ENCODE measurements around the gene PAN2. TPM values are rescaled to one million over a fixed set of nuclear protein-coding genes. Genes with fewer than 3 reads are reported as not detected.

PAN2 gene
- polyA plus RNA-seq, 3 donors, result 8.8 to 120 (median 16.0) TPM

- Histone ChIP-seq H3K4me1 (ENCODE audit: control insufficient read depth in 1 of 2, insufficient read depth in 2 of 2, low read length in 2 of 2) (peaks cover 59 to 61% of the 10 kb centered on the region in 2 donors), H2AFZ (ENCODE audit: insufficient read depth, low read depth, low read length, poor library complexity, severe bottlenecking) (peak overlapping the region; percentile 82), H3K36me3 (replicated peaks in 1 of 2; ENCODE audit: control insufficient read depth in 1 of 2, insufficient read depth in 2 of 2, low read length in 2 of 2) (no peaks in the 10 kb centered on the region), H3K27ac (ENCODE audit: low read depth in 1 of 2, low read length in 2 of 2) (peak overlapping the region; percentile 94 to 99), H3K9ac (ENCODE audit: insufficient read depth, low read length, poor library complexity, severe bottlenecking) (peak overlapping the region; percentile 90), H3K9me3 (replicated peaks in 1 of 2; ENCODE audit: control insufficient read depth in 1 of 2, insufficient read depth in 1 of 2, low read length in 2 of 2) (no peaks in the 10 kb centered on the region), H4K20me1 (ENCODE audit: insufficient read depth, low read length) (no peaks in the 10 kb centered on the region), H3K27me3 (ENCODE audit: control insufficient read depth in 2 of 2, insufficient read depth in 2 of 2, low read length in 2 of 2) (no peaks in the 10 kb centered on the region), H3K4me3 (replicated peaks in 1 of 3; ENCODE audit: low read depth in 2 of 3, low read length in 3 of 3) (peak overlapping the region; percentile 50 to 79 (median 64)), H3K4me2 (replicated peaks; ENCODE audit: extremely low read depth, low read length, poor library complexity, severe bottlenecking) (peak overlapping the region; percentile 83), H3K79me2 (ENCODE audit: insufficient read depth, low read length) (peaks cover 17% of the 10 kb centered on the region)
- H3K27ac Mint-ChIP-seq, result peak overlapping the region; percentile 99 to 100 (median 100)
- H3K4me3 Mint-ChIP-seq, result peak overlapping the region; percentile 83 to 94
- peaks cover 0 to 3% (median 0%) of the 10 kb centered on the region in 7 donors for H3K9me3 Mint-ChIP-seq
- peak; percentile 38 for TF ChIP-seq CTCF (IDR thresholded peaks at IDR 0.05)
- peaks cover 0 to 3% (median 2%) of the 10 kb centered on the region in 3 donors for H3K27me3 Mint-ChIP-seq (ENCODE audit: low read depth in 3 of 3)
- DNase-seq, result no peak
- intact Hi-C loops (cut with micrococcal nuclease), result loop anchor here in 1 of 2 donors (10.0 kb wide), 1 partner anchor 130 kb away; the partner anchor contains the start of gene SPRYD4
- peaks cover 3 to 8% of the 10 kb centered on the region in 2 donors for H3K36me3 Mint-ChIP-seq
- peaks cover 59% of the 10 kb centered on the region for H3K4me1 Mint-ChIP-seq
- WGBS (ENCODE audit: insufficient coverage), result no CpG with 5 or more reads among the region's 6 CpGs
These were observed 642 bp upstream of the PAN2 start for GRCh38 chr12:56334490-56334793.

- H3K27ac ChIP-seq (ENCODE audit: low read depth in 1 of 2, low read length in 2 of 2), result peak overlapping the region; percentile 94 to 99
- no peaks in the 10 kb centered on the region for H3K27me3 ChIP-seq (ENCODE audit: control insufficient read depth in 2 of 2, insufficient read depth in 2 of 2, low read length in 2 of 2)
- H3K36me3 ChIP-seq (replicated peaks in 1 of 2; ENCODE audit: control insufficient read depth in 1 of 2, insufficient read depth in 2 of 2, low read length in 2 of 2), result peaks cover 2 to 6% of the 10 kb centered on the region in 2 donors
- peak overlapping the region; percentile 83 for H3K4me2 ChIP-seq (replicated peaks; ENCODE audit: extremely low read depth, low read length, poor library complexity, severe bottlenecking)
- no peak for TF ChIP-seq CTCF (IDR thresholded peaks at IDR 0.05)
- peaks cover 47% of the 10 kb centered on the region for H3K4me1 Mint-ChIP-seq
- H3K4me3 ChIP-seq (replicated peaks in 1 of 3; ENCODE audit: low read depth in 2 of 3, low read length in 3 of 3), result peak overlapping the region; percentile 50 to 79 (median 64)
- peaks cover 6 to 11% of the 10 kb centered on the region in 2 donors for H3K36me3 Mint-ChIP-seq
- peak in 2 of 3 donors; percentile 43 to 78 for DNase-seq
- intact Hi-C loops (cut with micrococcal nuclease), result loop anchor here in 1 of 2 donors (2.0 to 10.0 kb wide), 2 partner anchors 16 to 132 kb away; partner anchors contain the start of gene SPRYD4
- peak overlapping the region; percentile 99 to 100 (median 100) for H3K27ac Mint-ChIP-seq
- H3K4me1 ChIP-seq (ENCODE audit: control insufficient read depth in 1 of 2, insufficient read depth in 2 of 2, low read length in 2 of 2), result peaks cover 47 to 49% of the 10 kb centered on the region in 2 donors
- H3K4me3 Mint-ChIP-seq, result peak overlapping the region; percentile 83 to 94
- WGBS (ENCODE audit: insufficient coverage), result no CpG with 5 or more reads among the region's 8 CpGs
- peaks cover 0 to 3% (median 0%) of the 10 kb centered on the region in 7 donors for H3K9me3 Mint-ChIP-seq
- H3K79me2 ChIP-seq (ENCODE audit: insufficient read depth, low read length), result peaks cover 17% of the 10 kb centered on the region
- H3K27me3 Mint-ChIP-seq (ENCODE audit: low read depth in 3 of 3), result peaks cover 0 to 3% (median 2%) of the 10 kb centered on the region in 3 donors
- H4K20me1 ChIP-seq (ENCODE audit: insufficient read depth, low read length), result no peaks in the 10 kb centered on the region
- H3K9me3 ChIP-seq (replicated peaks in 1 of 2; ENCODE audit: control insufficient read depth in 1 of 2, insufficient read depth in 1 of 2, low read length in 2 of 2), result no peaks in the 10 kb centered on the region
- H2AFZ ChIP-seq (ENCODE audit: insufficient read depth, low read depth, low read length, poor library complexity, severe bottlenecking), result peak overlapping the region; percentile 82
- peak overlapping the region; percentile 90 for H3K9ac ChIP-seq (ENCODE audit: insufficient read depth, low read length, poor library complexity, severe bottlenecking)
These were observed 562 bp downstream of the PAN2 start for GRCh38 chr12:56333197-56333678.

Data from CD14-positive monocyte (primary cell).